Measurements from ENCODE around the gene CDC14A.

CDC14A gene

DNA sequence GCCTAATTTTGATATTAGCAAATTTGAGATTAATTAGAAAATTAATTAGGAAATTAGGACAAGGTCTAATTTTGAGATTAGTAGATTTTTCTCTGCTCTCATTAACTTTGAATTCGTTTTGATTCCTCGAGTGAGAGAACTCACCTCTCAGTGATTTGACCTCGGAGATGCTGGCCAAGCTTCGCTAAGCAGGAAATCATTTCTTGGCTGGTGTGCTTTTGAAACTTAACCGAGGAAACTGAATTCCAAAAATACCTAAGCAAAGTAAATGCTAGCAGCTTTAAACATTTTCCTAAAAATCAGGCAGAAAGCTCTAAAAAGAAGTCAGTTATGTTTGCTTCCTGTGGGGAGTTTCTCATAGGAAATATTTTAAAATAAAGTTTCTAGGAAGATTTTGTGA, 34.9 kb downstream of the CDC14A start:
- TF ChIP-seq Cebpa-rat (IDR thresholded peaks at IDR 0.05): no peak
- H3K9me3 ChIP-seq (replicated peaks in 1 of 11): no peaks in the 10 kb centered on the region
- H3K27me3 ChIP-seq: no peaks in the 10 kb centered on the region
- peak overlapping the region; percentile 62 to 81 (median 70); a peak in 21 of 22 replicates for H3K4me2 ChIP-seq
- H3K4me3 ChIP-seq: peak overlapping the region in 5 of 10 experiments; percentile 16 to 37 (median 28); a peak in 6 of 20 replicates
- H3K9ac ChIP-seq: peak overlapping the region in 10 of 11 experiments; percentile 16 to 64 (median 52); a peak in 14 of 22 replicates
- H3K4me1 ChIP-seq: peaks cover 19 to 43% (median 39%) of the 10 kb centered on the region in 10 experiments
- peak overlapping the region in 9 of 11 experiments; percentile 10 to 68 (median 59); a peak in 15 of 22 replicates for H3K27ac ChIP-seq
- H4K20me1 ChIP-seq: peaks cover 0 to 12% (median 0%) of the 10 kb centered on the region in 11 experiments; a peak in 3 of 22 replicates
- H3K36me3 ChIP-seq: peaks cover 8 to 45% (median 28%) of the 10 kb centered on the region in 11 experiments; a peak in 21 of 22 replicates

DNA sequence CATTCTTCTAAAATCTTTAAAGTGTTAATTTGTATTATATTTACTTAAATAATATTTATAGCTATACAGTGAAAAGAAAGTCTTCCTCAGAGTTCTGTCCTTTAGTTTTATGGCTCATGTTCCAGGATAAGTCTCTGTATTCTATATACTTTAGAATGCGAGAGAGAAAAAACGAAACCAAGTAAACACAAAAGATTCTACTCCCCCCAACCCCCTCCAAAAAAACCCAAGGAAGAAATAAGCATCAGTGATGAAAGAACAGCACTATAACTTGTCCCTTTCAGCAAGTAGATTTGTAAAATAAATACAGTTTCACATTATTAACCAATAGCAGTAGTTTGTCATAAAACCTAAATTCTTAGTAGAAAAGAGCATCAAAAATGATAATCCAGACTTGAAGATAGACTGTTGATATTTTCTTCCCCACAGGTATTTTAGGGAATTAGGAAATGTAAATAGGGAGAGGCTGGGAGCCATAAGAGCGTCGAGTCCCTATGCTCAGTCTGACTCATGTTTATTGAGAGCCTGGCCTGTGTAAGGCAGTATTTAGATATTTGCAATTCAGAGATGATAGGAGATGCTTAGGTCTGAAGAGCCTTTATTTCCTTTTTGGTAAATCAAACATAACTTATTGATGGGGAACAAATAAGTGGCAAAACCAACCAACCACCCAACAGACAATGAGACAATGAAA, 35.5 kb downstream of the CDC14A start:
- H4K20me1 ChIP-seq: peaks cover 0 to 9% (median 0%) of the 10 kb centered on the region in 11 experiments; a peak in 2 of 22 replicates
- H3K4me2 ChIP-seq: peak overlapping the region; percentile 62 to 81 (median 70); a peak in 20 of 22 replicates
- H3K9ac ChIP-seq: peak overlapping the region in 7 of 11 experiments; percentile 16 to 64 (median 51); a peak in 10 of 22 replicates
- H3K4me1 ChIP-seq: peaks cover 19 to 43% (median 38%) of the 10 kb centered on the region in 10 experiments
- peaks cover 8 to 49% (median 33%) of the 10 kb centered on the region in 11 experiments; a peak in 21 of 22 replicates for H3K36me3 ChIP-seq
- no peak for TF ChIP-seq Cebpa-rat (IDR thresholded peaks at IDR 0.05)
- peak overlapping the region in 9 of 11 experiments; percentile 10 to 68 (median 59); a peak in 15 of 22 replicates for H3K27ac ChIP-seq
- no peaks in the 10 kb centered on the region for H3K27me3 ChIP-seq
- H3K9me3 ChIP-seq (replicated peaks in 1 of 11): no peaks in the 10 kb centered on the region
- peak overlapping the region in 4 of 10 experiments; percentile 16 to 37 (median 32); a peak in 5 of 20 replicates for H3K4me3 ChIP-seq

DNA sequence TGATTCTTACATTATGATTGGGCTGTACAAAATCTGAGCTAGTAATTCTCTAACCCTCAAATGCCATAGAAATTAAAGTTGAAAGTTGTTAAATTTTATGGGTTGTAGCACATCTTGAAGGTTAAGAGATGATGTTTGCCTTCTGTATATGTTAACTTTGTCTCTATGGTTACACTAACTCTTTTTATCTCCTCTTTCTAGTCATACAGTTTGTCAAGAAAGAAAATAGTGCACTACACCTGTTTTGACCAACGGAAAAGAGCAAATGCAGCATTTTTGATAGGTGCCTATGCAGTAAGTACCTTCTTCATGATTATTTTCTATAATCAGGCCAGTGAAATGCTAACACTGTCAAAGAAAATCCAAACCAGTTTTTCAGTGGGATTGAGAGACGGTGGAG, 38.2 kb downstream of the CDC14A start:
- Histone ChIP-seq H3K9ac (no peak overlapping the region), H4K20me1 (peaks cover 0 to 6% (median 0%) of the 10 kb centered on the region in 11 experiments; a peak in 2 of 22 replicates), H3K36me3 (peaks cover 21 to 55% (median 38%) of the 10 kb centered on the region in 11 experiments; a peak in 20 of 22 replicates), H3K27ac (no peak overlapping the region), H3K9me3 (replicated peaks in 1 of 11) (no peaks in the 10 kb centered on the region), H3K4me3 (no peak overlapping the region), H3K27me3 (no peaks in the 10 kb centered on the region), H3K4me2 (no peak overlapping the region), H3K4me1 (peaks cover 33 to 51% (median 47%) of the 10 kb centered on the region in 10 experiments)
- no peak for TF ChIP-seq Cebpa-rat (IDR thresholded peaks at IDR 0.05)

DNA sequence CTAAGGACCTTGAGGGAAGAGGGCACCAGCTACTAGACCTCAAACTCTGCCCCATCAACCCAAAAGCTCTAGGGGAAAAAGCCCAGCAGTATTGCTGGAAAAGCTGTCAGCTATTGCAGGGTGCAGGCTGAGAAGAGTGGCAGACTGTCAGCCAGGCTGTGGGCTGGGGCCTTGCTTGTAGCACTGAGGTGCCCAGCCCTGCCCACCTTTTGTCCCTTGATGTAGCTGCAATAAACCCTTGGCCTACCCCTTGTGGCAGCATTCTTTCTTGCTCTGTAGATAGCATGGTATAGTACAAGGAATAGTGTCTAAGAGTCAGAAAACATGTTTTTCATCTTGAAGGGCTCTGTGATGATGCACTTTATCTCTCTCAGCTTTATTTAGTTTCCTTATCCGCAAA, 39.4 kb downstream of the CDC14A start:
- Histone ChIP-seq H3K9ac (no peak overlapping the region), H3K27ac (no peak overlapping the region), H3K9me3 (replicated peaks in 1 of 11) (no peaks in the 10 kb centered on the region), H3K4me1 (peaks cover 28 to 39% (median 36%) of the 10 kb centered on the region in 10 experiments), H3K4me3 (no peak overlapping the region), H4K20me1 (peaks cover 0 to 6% (median 0%) of the 10 kb centered on the region in 11 experiments; a peak in 2 of 22 replicates), H3K4me2 (no peak overlapping the region), H3K36me3 (peaks cover 21 to 60% (median 38%) of the 10 kb centered on the region in 11 experiments; a peak in 20 of 22 replicates), H3K27me3 (no peaks in the 10 kb centered on the region)
- no peak for TF ChIP-seq Cebpa-rat (IDR thresholded peaks at IDR 0.05)

DNA sequence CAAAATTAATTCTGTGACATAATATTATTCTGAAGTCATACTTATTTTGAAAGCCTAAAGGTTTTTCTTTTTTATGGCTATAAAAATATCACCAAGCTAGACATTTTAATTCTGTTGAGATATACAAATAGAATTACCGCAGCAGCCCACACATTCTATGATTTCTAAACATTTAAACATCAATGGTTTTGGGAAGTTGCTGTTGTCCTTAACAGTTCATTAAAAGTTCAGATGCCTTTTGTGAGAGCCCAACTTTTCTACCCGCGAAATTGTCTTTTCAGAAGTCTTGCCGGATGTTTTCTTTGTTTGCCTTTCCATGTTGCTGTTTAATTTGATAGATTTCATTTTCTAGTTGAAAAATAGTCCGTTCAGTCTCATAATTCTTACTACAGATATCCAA, 40.5 kb downstream of the CDC14A start:
- Histone ChIP-seq H3K4me1 (peaks cover 18 to 30% (median 27%) of the 10 kb centered on the region in 10 experiments), H3K4me2 (no peak overlapping the region), H3K27ac (no peak overlapping the region), H3K9ac (no peak overlapping the region), H3K36me3 (peaks cover 21 to 60% (median 39%) of the 10 kb centered on the region in 11 experiments; a peak in 21 of 22 replicates), H3K9me3 (replicated peaks in 1 of 11) (no peaks in the 10 kb centered on the region), H4K20me1 (no peaks in the 10 kb centered on the region; a peak in 1 of 22 replicates), H3K27me3 (no peaks in the 10 kb centered on the region), H3K4me3 (no peak overlapping the region)
- no peak for TF ChIP-seq Cebpa-rat (IDR thresholded peaks at IDR 0.05)

DNA sequence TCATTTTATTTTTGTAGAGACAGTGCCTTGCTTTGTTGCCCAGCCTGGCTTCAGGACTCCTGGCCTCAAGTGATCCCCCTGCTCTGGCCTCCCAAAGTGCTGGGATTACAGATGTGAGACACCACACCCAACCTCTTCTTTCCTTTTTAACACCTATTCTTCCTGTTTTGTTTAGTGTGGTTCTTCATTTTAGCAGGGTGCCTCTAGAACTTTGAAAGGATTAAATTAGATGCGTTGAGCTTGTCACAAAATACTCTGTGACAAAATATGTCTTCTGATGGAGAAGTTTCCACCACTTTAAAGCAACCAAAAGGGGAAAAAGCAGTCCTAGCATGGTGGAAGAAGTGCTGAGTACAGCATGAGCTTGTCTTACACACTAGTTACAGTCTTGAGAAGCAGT, 42.0 kb downstream of the CDC14A start:
- peaks cover 21 to 60% (median 40%) of the 10 kb centered on the region in 11 experiments; a peak in 21 of 22 replicates for H3K36me3 ChIP-seq
- no peaks in the 10 kb centered on the region for H3K9me3 ChIP-seq (replicated peaks in 1 of 11)
- H3K27ac ChIP-seq: no peak overlapping the region; a peak in 1 of 22 replicates
- H3K9ac ChIP-seq: no peak overlapping the region
- no peak overlapping the region for H3K4me3 ChIP-seq
- H3K4me2 ChIP-seq: peak overlapping the region; percentile 1 to 68 (median 30); a peak in 19 of 22 replicates
- peaks cover 12 to 26% (median 14%) of the 10 kb centered on the region in 10 experiments for H3K4me1 ChIP-seq
- no peaks in the 10 kb centered on the region for H3K27me3 ChIP-seq
- no peaks in the 10 kb centered on the region; a peak in 1 of 22 replicates for H4K20me1 ChIP-seq
- TF ChIP-seq Cebpa-rat (IDR thresholded peaks at IDR 0.05): no peak

DNA sequence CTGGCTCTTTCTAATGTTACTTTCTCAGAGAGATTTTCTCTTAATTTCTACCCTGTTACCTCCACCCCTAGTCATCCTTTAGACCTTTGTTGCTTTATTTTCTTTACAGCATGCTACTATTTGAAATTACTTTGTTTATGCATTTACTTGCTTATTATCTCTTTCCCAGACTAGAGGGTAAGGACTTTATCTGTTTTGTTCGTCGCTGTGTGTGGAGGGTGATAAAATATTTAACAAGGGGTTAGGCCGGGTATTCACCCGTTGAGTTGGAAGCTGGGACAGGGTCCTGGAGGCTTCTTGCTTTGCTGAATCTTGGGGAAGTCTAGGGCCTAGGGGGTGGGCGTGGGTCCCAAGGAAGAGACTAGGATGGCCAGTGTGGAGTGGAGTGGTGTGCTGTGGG, 43.6 kb downstream of the CDC14A start:
- no peaks in the 10 kb centered on the region; a peak in 1 of 22 replicates for H4K20me1 ChIP-seq
- H3K27me3 ChIP-seq: no peaks in the 10 kb centered on the region
- no peak overlapping the region for H3K9ac ChIP-seq
- H3K4me1 ChIP-seq: peaks cover 22 to 38% (median 26%) of the 10 kb centered on the region in 10 experiments
- no peak overlapping the region for H3K4me2 ChIP-seq
- no peak overlapping the region; a peak in 1 of 22 replicates for H3K27ac ChIP-seq
- H3K36me3 ChIP-seq: peaks cover 21 to 52% (median 34%) of the 10 kb centered on the region in 11 experiments; a peak in 21 of 22 replicates
- H3K4me3 ChIP-seq: no peak overlapping the region
- TF ChIP-seq Cebpa-rat (IDR thresholded peaks at IDR 0.05): no peak
- no peaks in the 10 kb centered on the region for H3K9me3 ChIP-seq (replicated peaks in 1 of 11)

DNA sequence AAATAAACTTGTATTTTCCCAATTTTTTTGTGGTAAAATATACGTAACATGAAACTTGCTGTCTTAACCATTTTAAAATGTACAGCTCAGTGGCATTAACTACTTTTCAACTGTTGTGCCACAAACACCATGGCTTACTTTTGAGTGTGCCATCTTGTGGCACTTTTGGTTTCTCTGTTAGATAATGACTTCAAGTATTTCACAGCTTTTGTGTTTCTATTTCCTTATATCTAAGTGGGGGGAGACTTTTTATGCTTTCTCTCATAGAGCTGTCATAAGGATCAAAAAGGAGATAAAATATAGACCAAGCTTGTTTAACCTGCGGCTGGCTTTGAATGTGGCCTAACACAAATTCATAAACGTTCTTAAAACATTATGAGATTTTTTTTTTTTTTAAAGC, 44.3 kb downstream of the CDC14A start:
- H3K4me2 ChIP-seq: no peak overlapping the region
- H3K9me3 ChIP-seq (replicated peaks in 1 of 11): no peaks in the 10 kb centered on the region
- peak overlapping the region in 1 of 11 experiments; percentile 12; a peak in 1 of 22 replicates for H3K27ac ChIP-seq
- H3K27me3 ChIP-seq: no peaks in the 10 kb centered on the region
- H3K36me3 ChIP-seq: peaks cover 15 to 46% (median 28%) of the 10 kb centered on the region in 11 experiments; a peak in 21 of 22 replicates
- H3K9ac ChIP-seq: no peak overlapping the region
- H4K20me1 ChIP-seq: no peaks in the 10 kb centered on the region; a peak in 1 of 22 replicates
- no peak for TF ChIP-seq Cebpa-rat (IDR thresholded peaks at IDR 0.05)
- no peak overlapping the region for H3K4me3 ChIP-seq
- peaks cover 28 to 43% (median 31%) of the 10 kb centered on the region in 10 experiments for H3K4me1 ChIP-seq

DNA sequence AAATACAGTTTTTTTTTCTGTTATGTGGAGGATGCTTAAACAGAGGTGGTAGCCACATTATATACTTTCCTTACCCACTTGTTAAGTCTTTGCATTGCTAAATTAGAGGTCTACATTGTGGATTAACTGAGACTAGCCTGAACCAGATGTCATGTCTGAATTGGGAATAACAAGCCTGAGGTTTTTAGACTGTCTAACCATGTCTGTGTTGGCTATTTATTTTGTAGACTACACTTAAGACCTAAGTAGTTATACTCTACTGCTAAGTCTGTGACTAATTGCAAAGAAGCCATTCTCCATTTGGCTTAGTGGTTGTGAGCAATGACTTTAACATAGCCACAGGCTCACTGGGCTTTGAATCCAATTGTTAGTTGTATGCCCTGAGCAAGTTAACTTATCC, 45.4 kb downstream of the CDC14A start:
- Histone ChIP-seq H3K9me3 (replicated peaks in 1 of 11) (no peaks in the 10 kb centered on the region), H4K20me1 (no peaks in the 10 kb centered on the region; a peak in 1 of 22 replicates), H3K4me2 (no peak overlapping the region), H3K4me3 (no peak overlapping the region), H3K27me3 (no peaks in the 10 kb centered on the region), H3K4me1 (peaks cover 28 to 43% (median 32%) of the 10 kb centered on the region in 10 experiments), H3K9ac (no peak overlapping the region), H3K36me3 (peaks cover 12 to 46% (median 28%) of the 10 kb centered on the region in 11 experiments; a peak in 19 of 22 replicates), H3K27ac (peak overlapping the region in 1 of 11 experiments; percentile 14; a peak in 2 of 22 replicates)
- no peak for TF ChIP-seq Cebpa-rat (IDR thresholded peaks at IDR 0.05)

Data from BLaER1 treated with 17β-estradiol and CSF1 and Interleukin-3, amounts not matched to agents 10 nM and 100 nM (cell line).